Thyroid gland (tissue), 4 donors: ENCODE results near the gene TMF1.

ENCODE experiments used
- POLR2A ChIP-seq, 2 donors: fragments of 450-650 bp; IDR thresholded peaks; one replicate each; pipeline ENCODE4 v1.6.1; 2017; ENCODE audit warnings: antibody characterized with exemption in 2 of 2, mild to moderate bottlenecking in 2 of 2, moderate library complexity in 1 of 2
- TF ChIP-seq, protein P1 (sequence below), 6 experiments: fragments of 200-600 bp in 3 of 6; fragments of 450-650 bp in 3 of 6; sonication (generic) in 3 of 6; IDR thresholded peaks; one replicate each; pipeline ENCODE4 v1.5.1; 2016 to 2019; ENCODE audit warnings: antibody characterized with exemption in 6 of 6, mild to moderate bottlenecking in 2 of 6, inconsistent platforms in 1 of 6, moderate library complexity in 1 of 6

DNA sequence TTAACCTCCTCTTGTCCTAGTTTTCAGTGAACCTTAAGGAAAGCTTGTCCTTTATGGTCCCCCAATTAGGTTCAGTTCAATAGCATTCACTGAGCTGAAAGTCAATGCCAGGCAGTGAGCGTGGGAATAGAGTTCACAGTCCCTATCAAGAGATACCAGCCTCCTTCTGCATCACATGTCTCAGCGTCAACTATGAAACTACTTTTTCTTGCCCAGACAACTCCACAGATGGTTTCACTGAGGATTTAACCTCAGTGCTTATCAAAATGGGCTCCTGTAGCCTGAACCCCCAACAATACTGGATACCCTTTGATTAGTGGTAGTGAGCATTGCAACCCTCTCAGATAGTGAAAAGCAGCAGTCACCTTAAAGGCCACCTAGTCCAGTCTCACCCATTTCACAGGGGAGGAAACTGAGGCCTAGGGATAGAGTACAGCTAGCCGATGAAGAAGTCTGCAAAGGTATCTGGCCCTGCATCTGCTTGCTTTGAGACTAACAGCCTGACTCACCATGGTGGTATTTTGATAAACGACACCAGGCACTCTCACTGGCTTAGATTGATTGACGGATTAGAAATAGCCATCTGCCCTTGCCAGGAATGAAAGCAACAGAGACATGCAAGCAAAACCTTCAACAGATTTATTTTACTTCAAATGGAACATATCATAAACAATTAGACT lies 29.6 kb upstream of the TMF1 start:
- TF ChIP-seq, protein P1, sequence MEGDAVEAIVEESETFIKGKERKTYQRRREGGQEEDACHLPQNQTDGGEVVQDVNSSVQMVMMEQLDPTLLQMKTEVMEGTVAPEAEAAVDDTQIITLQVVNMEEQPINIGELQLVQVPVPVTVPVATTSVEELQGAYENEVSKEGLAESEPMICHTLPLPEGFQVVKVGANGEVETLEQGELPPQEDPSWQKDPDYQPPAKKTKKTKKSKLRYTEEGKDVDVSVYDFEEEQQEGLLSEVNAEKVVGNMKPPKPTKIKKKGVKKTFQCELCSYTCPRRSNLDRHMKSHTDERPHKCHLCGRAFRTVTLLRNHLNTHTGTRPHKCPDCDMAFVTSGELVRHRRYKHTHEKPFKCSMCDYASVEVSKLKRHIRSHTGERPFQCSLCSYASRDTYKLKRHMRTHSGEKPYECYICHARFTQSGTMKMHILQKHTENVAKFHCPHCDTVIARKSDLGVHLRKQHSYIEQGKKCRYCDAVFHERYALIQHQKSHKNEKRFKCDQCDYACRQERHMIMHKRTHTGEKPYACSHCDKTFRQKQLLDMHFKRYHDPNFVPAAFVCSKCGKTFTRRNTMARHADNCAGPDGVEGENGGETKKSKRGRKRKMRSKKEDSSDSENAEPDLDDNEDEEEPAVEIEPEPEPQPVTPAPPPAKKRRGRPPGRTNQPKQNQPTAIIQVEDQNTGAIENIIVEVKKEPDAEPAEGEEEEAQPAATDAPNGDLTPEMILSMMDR (IDR thresholded peaks at IDR 0.05), result no peak
- no peak for TF ChIP-seq POLR2A (IDR thresholded peaks at IDR 0.05)
